Measurements from ENCODE around the gene SEMA5A.

SEMA5A gene

DNA sequence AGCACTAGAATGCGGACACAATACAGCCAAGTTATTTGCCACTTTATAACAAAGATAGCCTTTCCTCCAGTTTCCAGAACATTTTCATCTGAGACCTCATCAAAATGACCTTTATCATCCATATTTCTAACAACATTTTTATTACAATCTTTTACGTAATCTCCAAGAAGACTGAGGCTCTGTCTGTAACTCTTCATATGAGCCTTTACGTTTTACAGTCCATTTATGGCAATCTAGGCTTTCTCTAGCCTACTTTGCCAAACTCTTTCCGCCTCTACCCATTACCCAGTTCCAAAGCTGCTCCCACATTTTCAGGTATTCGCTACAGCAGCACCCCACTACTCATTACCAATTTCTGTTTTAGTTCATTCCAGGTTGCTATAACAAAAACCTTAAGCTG lies 8.2 kb upstream of the SEMA5A start:
- TF ChIP-seq GABPA (IDR thresholded peaks at IDR 0.05; ENCODE audit: low read depth) (no peak), SPI1 (IDR thresholded peaks at IDR 0.05; ENCODE audit: borderline replicate concordance, low read depth) (no peak), POLR2AphosphoS5 (IDR thresholded peaks at IDR 0.05; ENCODE audit: low read depth) (no peak)
- TF ChIP-seq, protein P1, sequence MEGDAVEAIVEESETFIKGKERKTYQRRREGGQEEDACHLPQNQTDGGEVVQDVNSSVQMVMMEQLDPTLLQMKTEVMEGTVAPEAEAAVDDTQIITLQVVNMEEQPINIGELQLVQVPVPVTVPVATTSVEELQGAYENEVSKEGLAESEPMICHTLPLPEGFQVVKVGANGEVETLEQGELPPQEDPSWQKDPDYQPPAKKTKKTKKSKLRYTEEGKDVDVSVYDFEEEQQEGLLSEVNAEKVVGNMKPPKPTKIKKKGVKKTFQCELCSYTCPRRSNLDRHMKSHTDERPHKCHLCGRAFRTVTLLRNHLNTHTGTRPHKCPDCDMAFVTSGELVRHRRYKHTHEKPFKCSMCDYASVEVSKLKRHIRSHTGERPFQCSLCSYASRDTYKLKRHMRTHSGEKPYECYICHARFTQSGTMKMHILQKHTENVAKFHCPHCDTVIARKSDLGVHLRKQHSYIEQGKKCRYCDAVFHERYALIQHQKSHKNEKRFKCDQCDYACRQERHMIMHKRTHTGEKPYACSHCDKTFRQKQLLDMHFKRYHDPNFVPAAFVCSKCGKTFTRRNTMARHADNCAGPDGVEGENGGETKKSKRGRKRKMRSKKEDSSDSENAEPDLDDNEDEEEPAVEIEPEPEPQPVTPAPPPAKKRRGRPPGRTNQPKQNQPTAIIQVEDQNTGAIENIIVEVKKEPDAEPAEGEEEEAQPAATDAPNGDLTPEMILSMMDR (IDR thresholded peaks at IDR 0.05; ENCODE audit: insufficient read depth, low read length) = no peak
- TF ChIP-seq, protein P2, sequence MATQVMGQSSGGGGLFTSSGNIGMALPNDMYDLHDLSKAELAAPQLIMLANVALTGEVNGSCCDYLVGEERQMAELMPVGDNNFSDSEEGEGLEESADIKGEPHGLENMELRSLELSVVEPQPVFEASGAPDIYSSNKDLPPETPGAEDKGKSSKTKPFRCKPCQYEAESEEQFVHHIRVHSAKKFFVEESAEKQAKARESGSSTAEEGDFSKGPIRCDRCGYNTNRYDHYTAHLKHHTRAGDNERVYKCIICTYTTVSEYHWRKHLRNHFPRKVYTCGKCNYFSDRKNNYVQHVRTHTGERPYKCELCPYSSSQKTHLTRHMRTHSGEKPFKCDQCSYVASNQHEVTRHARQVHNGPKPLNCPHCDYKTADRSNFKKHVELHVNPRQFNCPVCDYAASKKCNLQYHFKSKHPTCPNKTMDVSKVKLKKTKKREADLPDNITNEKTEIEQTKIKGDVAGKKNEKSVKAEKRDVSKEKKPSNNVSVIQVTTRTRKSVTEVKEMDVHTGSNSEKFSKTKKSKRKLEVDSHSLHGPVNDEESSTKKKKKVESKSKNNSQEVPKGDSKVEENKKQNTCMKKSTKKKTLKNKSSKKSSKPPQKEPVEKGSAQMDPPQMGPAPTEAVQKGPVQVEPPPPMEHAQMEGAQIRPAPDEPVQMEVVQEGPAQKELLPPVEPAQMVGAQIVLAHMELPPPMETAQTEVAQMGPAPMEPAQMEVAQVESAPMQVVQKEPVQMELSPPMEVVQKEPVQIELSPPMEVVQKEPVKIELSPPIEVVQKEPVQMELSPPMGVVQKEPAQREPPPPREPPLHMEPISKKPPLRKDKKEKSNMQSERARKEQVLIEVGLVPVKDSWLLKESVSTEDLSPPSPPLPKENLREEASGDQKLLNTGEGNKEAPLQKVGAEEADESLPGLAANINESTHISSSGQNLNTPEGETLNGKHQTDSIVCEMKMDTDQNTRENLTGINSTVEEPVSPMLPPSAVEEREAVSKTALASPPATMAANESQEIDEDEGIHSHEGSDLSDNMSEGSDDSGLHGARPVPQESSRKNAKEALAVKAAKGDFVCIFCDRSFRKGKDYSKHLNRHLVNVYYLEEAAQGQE (IDR thresholded peaks at IDR 0.05; ENCODE audit: insufficient replicate concordance, low read depth) = no peak
- no peak for DNase-seq (ENCODE audit: low read depth in 1 of 2, low spot score in 1 of 2)
- no peak overlapping the region for H3K4me3 ChIP-seq (replicated peaks; ENCODE audit: insufficient read depth, low read length)
- H3K27me3 ChIP-seq (ENCODE audit: insufficient read depth, poor library complexity, severe bottlenecking) = no peaks in the 10 kb centered on the region
- no peak overlapping the region for H3K27ac ChIP-seq (replicated peaks)

DNA sequence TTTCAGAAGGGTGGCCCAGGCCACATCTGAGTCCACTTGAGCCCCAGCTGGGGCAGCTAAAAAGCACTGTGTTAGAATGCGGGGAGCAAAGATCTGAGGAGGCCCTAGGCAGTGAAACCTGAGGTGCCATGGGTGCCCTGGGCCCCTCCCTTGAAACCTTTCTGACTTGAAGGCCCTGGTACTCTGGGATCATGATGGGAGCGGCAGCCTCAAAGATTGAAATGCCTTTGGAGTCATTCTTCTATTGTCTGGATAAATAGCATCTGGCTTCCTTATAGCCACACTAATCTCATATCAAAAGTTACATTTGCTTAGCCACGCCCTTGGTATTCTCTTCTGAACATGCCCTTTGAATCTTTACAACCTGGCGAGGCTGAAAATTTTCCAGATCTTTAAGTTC lies 7.7 kb upstream of the SEMA5A start:
- no peak for DNase-seq (ENCODE audit: low read depth in 1 of 2, low spot score in 1 of 2)
- Histone ChIP-seq H3K27me3 (ENCODE audit: insufficient read depth, poor library complexity, severe bottlenecking) (no peaks in the 10 kb centered on the region), H3K27ac (replicated peaks) (no peak overlapping the region), H3K4me3 (replicated peaks; ENCODE audit: insufficient read depth, low read length) (no peak overlapping the region)
- TF ChIP-seq, protein P2 (IDR thresholded peaks at IDR 0.05; ENCODE audit: insufficient replicate concordance, low read depth) = no peak

DNA sequence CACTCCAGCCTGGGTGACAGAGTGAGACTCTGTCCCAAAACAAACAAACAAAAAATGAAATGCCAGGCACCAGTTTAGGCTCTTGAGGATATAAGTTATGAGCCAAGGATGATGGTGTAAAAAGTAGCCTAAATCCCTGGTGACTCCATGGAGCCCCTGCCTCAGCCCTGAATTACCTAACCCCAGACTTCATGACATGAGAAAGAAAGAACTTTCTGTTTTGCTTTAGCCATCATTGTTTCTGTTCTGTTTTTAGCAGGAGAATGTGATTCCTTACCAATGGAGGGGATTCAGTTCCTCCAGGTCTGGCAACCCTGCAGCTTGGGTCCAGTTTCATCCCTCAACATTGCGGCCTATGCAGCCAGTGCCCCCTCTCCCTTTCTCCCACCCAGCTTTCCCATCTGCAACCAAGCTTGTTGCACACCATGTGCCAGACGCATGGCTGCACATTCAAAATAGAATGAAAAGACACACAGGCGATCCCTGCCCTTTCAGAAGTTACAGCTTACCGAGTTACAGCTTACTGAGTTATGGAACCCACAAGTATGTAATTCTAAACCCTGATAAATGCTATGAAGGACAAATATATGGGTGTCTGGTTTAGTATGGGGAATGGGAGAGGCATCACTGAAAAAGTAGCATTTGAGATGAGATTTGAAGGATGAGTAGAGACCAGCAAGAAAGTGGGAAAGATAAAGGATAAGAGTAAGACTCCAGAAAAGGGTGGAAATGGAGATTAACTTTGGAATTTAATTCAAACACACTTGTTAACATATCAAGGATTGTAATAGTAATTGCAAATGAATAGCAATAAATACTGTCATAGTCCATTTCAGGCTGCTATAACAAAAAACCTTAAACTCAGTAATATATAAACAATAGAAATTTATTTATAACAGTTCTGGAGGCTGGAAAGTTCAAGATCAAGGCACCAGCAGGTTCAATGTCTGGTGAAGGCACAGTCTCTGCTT lies 6.0 kb upstream of the SEMA5A start:
- no peak for DNase-seq (ENCODE audit: low read depth in 1 of 2, low spot score in 1 of 2)
- H3K27me3 ChIP-seq (ENCODE audit: insufficient read depth, poor library complexity, severe bottlenecking) = peaks cover 6% of the 10 kb centered on the region
- no peak overlapping the region for H3K4me3 ChIP-seq (replicated peaks; ENCODE audit: insufficient read depth, low read length)
- H3K27ac ChIP-seq (replicated peaks) = no peak overlapping the region
- no peak for TF ChIP-seq SPI1 (IDR thresholded peaks at IDR 0.05; ENCODE audit: borderline replicate concordance, low read depth)
- TF ChIP-seq, protein P1 (IDR thresholded peaks at IDR 0.05; ENCODE audit: insufficient read depth, low read length) = no peak
- TF ChIP-seq, protein P2 (IDR thresholded peaks at IDR 0.05; ENCODE audit: insufficient replicate concordance, low read depth) = no peak
